GM18873 (cell line): ENCODE data around the gene POU4F1.

Experiments used
- ATAC-seq: cut with Tn5 transposase; IDR thresholded peaks from one replicate; pipeline ENCODE4 v1.9.1; 2021; ENCODE audit warnings: mild to moderate bottlenecking, moderate library complexity, moderate number of reproducible peaks; ENCODE audit not compliant: unreplicated experiment, low FRiP score

POU4F1 gene

DNA sequence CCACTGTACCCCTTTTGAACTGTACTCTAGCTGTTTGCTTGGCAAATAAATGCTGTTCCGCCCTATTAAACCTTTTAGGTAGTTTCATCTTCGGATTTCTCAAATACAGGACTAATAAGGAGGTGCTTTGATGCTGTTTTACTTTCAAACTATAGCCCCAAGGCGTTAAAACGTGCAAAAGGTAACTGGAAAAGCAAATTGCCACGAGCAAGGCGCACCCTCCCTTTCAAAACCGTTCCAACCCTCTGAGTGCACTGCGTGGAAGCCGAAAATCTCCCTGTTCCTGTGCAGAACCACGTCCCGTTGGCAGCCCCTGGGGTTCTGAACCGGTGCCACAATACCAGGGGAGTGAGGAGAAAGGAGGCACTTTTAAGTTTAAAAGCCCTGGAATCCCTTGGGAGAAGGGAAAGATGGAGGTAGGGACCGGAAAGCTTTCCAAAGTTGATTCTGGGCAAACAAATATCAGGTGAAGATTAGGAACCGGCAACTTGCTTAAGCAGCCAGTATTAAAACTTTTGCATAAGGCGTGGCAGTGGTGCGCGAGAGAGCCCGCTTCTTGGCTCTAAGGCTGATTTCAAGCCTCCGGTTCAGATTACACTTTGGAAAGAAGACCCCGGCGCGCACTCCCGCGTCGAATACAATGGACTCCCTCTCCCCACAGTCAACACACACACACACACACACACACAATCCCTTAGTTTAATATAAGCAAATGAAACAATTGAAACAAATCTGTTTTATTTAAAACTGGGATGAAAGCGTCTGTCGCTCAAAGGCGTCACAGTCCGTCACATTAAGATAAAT is 9.5 kb downstream of the POU4F1 start:
- ATAC-seq = no peak

DNA sequence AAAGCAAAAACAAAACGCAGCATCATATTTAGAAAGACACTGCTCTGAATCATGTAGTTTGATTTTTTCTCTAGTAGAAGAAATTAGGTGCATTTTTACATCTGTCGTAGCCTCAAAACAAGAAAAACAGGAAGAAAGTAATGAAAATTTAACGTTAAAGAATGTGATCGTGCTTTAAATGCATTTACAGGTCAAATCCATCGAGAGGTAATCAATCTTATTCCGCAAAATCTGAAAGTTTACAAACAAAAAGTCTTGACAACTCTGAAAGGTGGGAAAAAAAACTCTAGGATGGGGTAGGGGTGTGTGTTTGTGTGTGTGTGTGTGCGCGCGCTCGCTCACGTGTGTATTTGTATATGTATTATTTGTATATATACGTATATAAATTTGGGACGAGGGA is 10.2 kb downstream of the POU4F1 start:
- ATAC-seq = no peak

DNA sequence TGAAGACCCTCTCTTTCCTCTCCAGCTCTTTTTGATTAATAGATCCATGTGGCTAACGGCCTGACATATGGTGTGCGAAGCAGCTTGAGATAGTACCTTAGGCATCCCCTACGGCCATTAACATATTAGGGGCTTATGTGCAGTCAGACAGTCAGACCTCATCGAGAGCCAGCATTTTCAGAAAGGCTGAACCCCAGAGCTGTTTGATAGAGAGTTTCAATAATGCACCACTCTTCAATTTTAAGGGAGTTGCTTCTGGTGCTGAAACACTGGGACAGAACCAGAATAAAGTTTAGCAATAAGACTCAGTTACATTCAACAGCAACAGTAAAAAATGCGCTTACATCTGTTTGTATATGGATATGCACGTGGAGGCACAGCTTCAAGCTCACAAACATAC is 10.8 kb downstream of the POU4F1 start:
- ATAC-seq = no peak

GRCh38 chr13:78589206-78589605 is 14.1 kb downstream of the POU4F1 start:
- no peak for ATAC-seq

GRCh38 chr13:78587395-78587794 is 16.0 kb downstream of the POU4F1 start:
- ATAC-seq = no peak

- no peak for ATAC-seq
These were observed 16.6 kb downstream of the POU4F1 start for GRCh38 chr13:78586706-78587105.

- ATAC-seq = no peak
These were observed 27.1 kb downstream of the POU4F1 start for GRCh38 chr13:78576261-78576660.

DNA sequence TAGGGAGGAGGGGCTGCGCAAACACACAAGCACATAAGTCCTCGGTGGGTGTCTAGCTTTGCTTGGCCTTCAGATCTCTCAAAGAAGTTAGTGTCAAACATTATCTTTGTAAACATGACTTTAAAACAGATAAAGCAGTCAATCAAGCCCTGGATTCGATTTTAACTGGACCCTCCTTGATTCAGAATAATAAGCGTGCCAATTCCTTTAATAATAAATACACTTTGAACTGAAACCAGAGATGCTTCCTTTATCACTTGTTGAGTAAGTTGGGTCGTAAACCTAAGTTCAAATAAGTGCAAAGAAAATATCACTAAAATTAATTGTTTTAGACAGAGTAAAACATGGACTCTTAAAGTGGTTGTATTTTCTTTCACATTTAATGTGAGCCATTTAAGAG is 30.9 kb downstream of the POU4F1 start:
- ATAC-seq = no peak

- ATAC-seq = no peak
These were observed 34.3 kb downstream of the POU4F1 start for GRCh38 chr13:78569029-78569428.

DNA sequence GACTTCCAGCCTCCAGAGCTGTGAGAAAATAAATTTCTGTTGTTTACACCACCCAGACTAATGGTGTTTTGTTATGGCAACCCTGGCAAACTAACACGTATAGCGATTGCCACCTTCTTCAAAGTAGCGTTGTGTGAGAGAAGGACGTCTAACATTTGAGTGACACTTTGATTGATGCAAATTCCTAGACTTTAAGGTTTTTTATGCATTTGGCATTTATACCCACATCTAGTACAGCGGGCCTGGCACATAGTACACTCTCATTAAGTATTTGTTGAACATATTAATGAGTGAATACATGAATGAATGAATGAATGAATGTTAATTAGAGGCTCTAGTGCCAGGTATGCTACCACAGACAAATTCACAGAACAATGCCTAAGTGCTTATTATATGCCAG is 36.7 kb downstream of the POU4F1 start:
- no peak for ATAC-seq

- no peak for ATAC-seq
These were observed 41.0 kb downstream of the POU4F1 start for GRCh38 chr13:78562237-78562889.
